Smooth muscle cell (in vitro differentiated cells): ENCODE results near the gene GPX2. TPM values are rescaled to one million over a fixed set of nuclear protein-coding genes. Genes with fewer than 3 reads are reported as not detected.

Experiments
- DNase-seq: peaks from one replicate; lab custom pipeline; 2025; ENCODE audit not compliant: unreplicated experiment; lab: John Stamatoyannopoulos, UW
- H2AFZ ChIP-seq: fragments of 200-600 bp; sonication (generic); 2 replicates; pipeline ENCODE4 v1.6.0; 2016; ENCODE audit warnings: antibody characterized with exemption, low read depth, mild to moderate bottlenecking
- H3F3A ChIP-seq: fragments of 200-600 bp; sonication (generic); 2 replicates; pipeline ENCODE4 v1.6.0; 2017; ENCODE audit warnings: antibody characterized with exemption, low read depth
- H3K27ac ChIP-seq: fragments of 200-600 bp; sonication (generic); 2 replicates; pipeline ENCODE4 v1.5.1; 2016; ENCODE audit warnings: low read depth, mild to moderate bottlenecking
- H3K27me3 ChIP-seq: fragments of 200-600 bp; sonication (generic); 2 replicates; pipeline ENCODE4 v1.6.1; 2016; ENCODE audit warnings: low read depth, mild to moderate bottlenecking
- H3K36me3 ChIP-seq: fragments of 200-600 bp; sonication (generic); 2 replicates; pipeline ENCODE4 v1.5.1; 2016; ENCODE audit warnings: low read depth
- H3K4me1 ChIP-seq: fragments of 200-600 bp; sonication (generic); 2 replicates; pipeline ENCODE4 v1.5.1; 2016; ENCODE audit warnings: low read depth
- H3K4me2 ChIP-seq: fragments of 200-600 bp; sonication (generic); 2 replicates; pipeline ENCODE4 v1.6.0; 2016; ENCODE audit warnings: mild to moderate bottlenecking
- H3K4me3 ChIP-seq: fragments of 200-600 bp; sonication (generic); 2 replicates; pipeline ENCODE4 v1.5.1; 2016; ENCODE audit warnings: mild to moderate bottlenecking
- H3K79me2 ChIP-seq: fragments of 200-600 bp; sonication (generic); 2 replicates; pipeline ENCODE4 v1.6.0; 2016; ENCODE audit warnings: low read depth, mild to moderate bottlenecking
- H3K9ac ChIP-seq: fragments of 200-600 bp; sonication (generic); 2 replicates; pipeline ENCODE4 v1.6.0; 2016; ENCODE audit warnings: low read depth
- H3K9me3 ChIP-seq: fragments of 200-600 bp; sonication (generic); replicated peaks from 2 replicates; pipeline ENCODE4 v1.5.1; 2016; ENCODE audit warnings: low read depth
- H4K20me1 ChIP-seq: fragments of 200-600 bp; sonication (generic); 2 replicates; pipeline ENCODE4 v1.6.0; 2016; ENCODE audit warnings: low read depth
- CTCF ChIP-seq: fragments of 200-600 bp; sonication (generic); IDR thresholded peaks from 2 replicates; pipeline ENCODE4 v1.5.1; 2017; ENCODE audit warnings: borderline replicate concordance, mild to moderate bottlenecking, antibody characterized with exemption; ENCODE audit not compliant: insufficient read depth, poor library complexity, severe bottlenecking
- WGBS: methylation state at CpG from one replicate; pipeline ENCODE4 v1.1.7; 2016; ENCODE audit warnings: low lambda C conversion rate; 5-methylcytosine and 5-hydroxymethylcytosine counted together
- polyA plus RNA-seq: library from polyadenylated mRNA; unstranded; fragments of >200 nt; fragmentation: Nextera tagmentation; extraction: Ambion mirVana; gene quantifications from 2 replicates; pipeline ENCODE4 v1.2.1, GENCODE V29; 2016
- total RNA-seq: library from RNA; depleted of rRNA; stranded (reverse); fragments of >200 nt; gene quantifications from 2 replicates; pipeline ENCODE4 v1.2.3, GENCODE V29; 2014

Gene GPX2
- total and polyA plus RNA-seq, 2 experiments from 2014 or later: 0.30 to 3.6 TPM

DNA sequence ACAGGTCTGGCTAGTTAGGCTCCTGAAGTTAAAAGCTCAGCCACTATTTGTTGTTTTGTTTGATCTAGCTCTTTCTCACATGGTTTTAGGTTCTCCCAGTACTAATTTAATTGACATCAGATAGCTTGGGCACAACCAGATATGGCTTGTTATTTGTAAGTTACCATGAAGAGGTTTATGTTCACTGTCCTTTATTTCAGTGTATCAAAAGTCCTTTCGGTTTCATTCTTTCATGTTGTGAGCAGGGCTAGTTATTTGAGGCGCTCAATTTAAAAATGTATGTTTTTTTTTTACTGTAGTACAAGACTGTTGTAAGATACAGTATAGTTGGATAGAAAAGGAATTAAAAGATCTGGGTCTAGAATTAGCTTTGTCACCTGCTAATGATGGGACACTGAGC, 7.0 kb downstream of the GPX2 start:
- Histone ChIP-seq H3K27me3 (no peaks in the 10 kb centered on the region), H3K79me2 (no peaks in the 10 kb centered on the region)

GRCh38 chr14:64934338-64934929, 8.1 kb downstream of the GPX2 start:
- H3K4me2 ChIP-seq: no peak overlapping the region
- no peak for DNase-seq
- WGBS: 100% methylated on average over 1 of the region's 1 CpG
- H3K9me3 ChIP-seq: no peaks in the 10 kb centered on the region
- no peaks in the 10 kb centered on the region for H3F3A ChIP-seq
- peaks cover 57% of the 10 kb centered on the region for H4K20me1 ChIP-seq
- no peak overlapping the region for H3K4me3 ChIP-seq
- peaks cover 9% of the 10 kb centered on the region for H3K36me3 ChIP-seq
- H3K9ac ChIP-seq: no peak overlapping the region
- no peak overlapping the region for H2AFZ ChIP-seq
- H3K79me2 ChIP-seq: no peaks in the 10 kb centered on the region
- no peak for TF ChIP-seq CTCF
- H3K4me1 ChIP-seq: no peaks in the 10 kb centered on the region
- H3K27me3 ChIP-seq: no peaks in the 10 kb centered on the region
- no peak overlapping the region for H3K27ac ChIP-seq

More for the DNA sequence above, 7.0 kb downstream of the GPX2 start:
- DNase-seq: no peak
- TF ChIP-seq CTCF: no peak
- H3K9ac ChIP-seq: no peak overlapping the region
- H3K4me3 ChIP-seq: no peak overlapping the region
- no peak overlapping the region for H3K27ac ChIP-seq
- WGBS: 99% methylated on average over 2 of the region's 2 CpGs
- H3K9me3 ChIP-seq: no peaks in the 10 kb centered on the region
- H3K4me2 ChIP-seq: no peak overlapping the region
- peaks cover 9% of the 10 kb centered on the region for H3K36me3 ChIP-seq
- no peaks in the 10 kb centered on the region for H3F3A ChIP-seq
- no peak overlapping the region for H2AFZ ChIP-seq
- H4K20me1 ChIP-seq: peaks cover 47% of the 10 kb centered on the region
- H3K4me1 ChIP-seq: no peaks in the 10 kb centered on the region

GRCh38 chr14:64932231-64932630, 10.3 kb downstream of the GPX2 start:
- peaks cover 59% of the 10 kb centered on the region for H4K20me1 ChIP-seq

More at GRCh38 chr14:64932231-64932630, 10.3 kb downstream of the GPX2 start:
- Histone ChIP-seq H3K4me1 (no peaks in the 10 kb centered on the region), H2AFZ (no peak overlapping the region), H3K4me3 (no peak overlapping the region), H3K79me2 (no peaks in the 10 kb centered on the region), H3F3A (no peaks in the 10 kb centered on the region), H3K9ac (no peak overlapping the region), H3K27me3 (no peaks in the 10 kb centered on the region), H3K9me3 (no peaks in the 10 kb centered on the region), H3K4me2 (no peak overlapping the region), H3K36me3 (peaks cover 11% of the 10 kb centered on the region), H3K27ac (no peak overlapping the region)
- TF ChIP-seq CTCF: no peak
- DNase-seq: no peak
